ENCODE measurements around the gene PCDH9. TPM values are rescaled to one million over a fixed set of nuclear protein-coding genes. Genes with fewer than 3 reads are reported as not detected.

The PCDH9 gene
- total RNA-seq, 1 experiment from 2014 or later, result 5.8 TPM

DNA sequence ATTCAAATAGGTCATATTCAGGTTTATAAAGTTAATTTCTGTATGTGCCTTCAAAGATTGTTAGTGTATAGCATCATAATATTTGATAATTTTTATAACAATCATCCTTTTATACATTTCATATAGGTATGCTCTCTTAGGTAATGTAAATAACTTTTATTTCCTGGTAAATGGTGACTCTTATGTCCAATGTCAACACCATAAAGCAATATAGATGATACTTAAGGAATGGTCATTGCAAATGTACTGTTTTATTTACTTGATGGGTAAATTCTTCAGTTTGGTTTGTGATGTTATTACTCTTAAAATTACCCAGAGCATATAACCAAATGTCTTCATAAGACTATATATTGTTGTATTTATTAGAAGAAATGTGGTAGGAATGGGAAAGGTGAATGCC is 928.7 kb downstream of the PCDH9 start:
- intact Hi-C loops (cut with micrococcal nuclease; ENCODE audit: unreplicated experiment), result no loop called here
- BruUV-seq (replicated peaks), result no TSS peak
- POLR2A ChIA-PET (ENCODE audit: low non-redundant PET), result no interaction called here
- no peaks in the 10 kb centered on the region for H3K27me3 ChIP-seq (replicated peaks; ENCODE audit: insufficient read depth, low read depth, low read length, poor library complexity)
- no peaks in the 10 kb centered on the region for H3K36me3 ChIP-seq (ENCODE audit: insufficient read depth, low read length, poor library complexity, severe bottlenecking)
- TF ChIP-seq CTCF (conservative IDR thresholded peaks at IDR 0.05; ENCODE audit: low read depth, low read length) (no peak), EZH2 (IDR thresholded peaks at IDR 0.05; ENCODE audit: borderline replicate concordance, low read depth, low read length, poor library complexity, severe bottlenecking) (no peak)
- no peaks in the 10 kb centered on the region for H3K4me1 ChIP-seq (ENCODE audit: insufficient read depth, low read length, poor library complexity, severe bottlenecking)
- H3K4me3 ChIP-seq (ENCODE audit: low read depth, low read length, poor library complexity, severe bottlenecking), result no peak overlapping the region
- no peak overlapping the region for H3K27ac ChIP-seq (ENCODE audit: low read depth, low read length, poor library complexity, severe bottlenecking)
- CTCF ChIA-PET, result no interaction called here
- peaks cover 3% of the 10 kb centered on the region for H3K9me3 ChIP-seq (ENCODE audit: low read depth, low read length, poor library complexity, severe bottlenecking)
- DNase-seq (ENCODE audit: low spot score), result no peak

- no TSS peak for BruUV-seq (replicated peaks)
- intact Hi-C loops (cut with micrococcal nuclease; ENCODE audit: unreplicated experiment), result no loop called here
- H3K27ac ChIP-seq (ENCODE audit: low read depth, low read length, poor library complexity, severe bottlenecking), result no peak overlapping the region
- CTCF ChIA-PET, result no interaction called here
- no peaks in the 10 kb centered on the region for H3K27me3 ChIP-seq (replicated peaks; ENCODE audit: insufficient read depth, low read depth, low read length, poor library complexity)
- H3K4me1 ChIP-seq (ENCODE audit: insufficient read depth, low read length, poor library complexity, severe bottlenecking), result no peaks in the 10 kb centered on the region
- POLR2A ChIA-PET (ENCODE audit: low non-redundant PET), result no interaction called here
- TF ChIP-seq CTCF (conservative IDR thresholded peaks at IDR 0.05; ENCODE audit: low read depth, low read length) (no peak), EZH2 (IDR thresholded peaks at IDR 0.05; ENCODE audit: borderline replicate concordance, low read depth, low read length, poor library complexity, severe bottlenecking) (no peak)
- no peaks in the 10 kb centered on the region for H3K36me3 ChIP-seq (ENCODE audit: insufficient read depth, low read length, poor library complexity, severe bottlenecking)
- no peak for DNase-seq (ENCODE audit: low spot score)
- peaks cover 8% of the 10 kb centered on the region for H3K9me3 ChIP-seq (ENCODE audit: low read depth, low read length, poor library complexity, severe bottlenecking)
- H3K4me3 ChIP-seq (ENCODE audit: low read depth, low read length, poor library complexity, severe bottlenecking), result no peak overlapping the region
Observed at GRCh38 chr13:66301006-66301405, 929.1 kb downstream of the PCDH9 start.

DNA sequence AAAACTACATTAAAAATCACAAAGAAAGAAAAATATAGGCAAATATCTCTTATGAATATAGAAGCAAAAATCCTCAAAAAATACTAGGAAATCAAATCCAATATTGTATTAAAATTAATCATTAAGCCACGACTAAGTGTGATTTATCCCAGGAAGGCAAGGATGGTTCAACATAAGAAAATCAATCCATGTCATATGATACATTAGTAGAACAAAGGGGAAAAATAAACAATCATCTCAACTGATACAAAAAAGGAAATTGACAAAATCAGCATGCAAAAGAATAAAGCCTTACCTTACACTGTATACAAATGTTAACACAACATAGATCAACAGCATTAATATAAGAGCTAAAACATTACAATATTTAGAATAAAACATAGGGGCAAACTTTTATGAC is 933.3 kb downstream of the PCDH9 start:
- DNase-seq (ENCODE audit: low spot score), result no peak
- TF ChIP-seq CTCF (conservative IDR thresholded peaks at IDR 0.05; ENCODE audit: low read depth, low read length) (no peak), EZH2 (IDR thresholded peaks at IDR 0.05; ENCODE audit: borderline replicate concordance, low read depth, low read length, poor library complexity, severe bottlenecking) (no peak)
- Histone ChIP-seq H3K27me3 (replicated peaks; ENCODE audit: insufficient read depth, low read depth, low read length, poor library complexity) (no peaks in the 10 kb centered on the region), H3K9me3 (ENCODE audit: low read depth, low read length, poor library complexity, severe bottlenecking) (peaks cover 8% of the 10 kb centered on the region), H3K27ac (ENCODE audit: low read depth, low read length, poor library complexity, severe bottlenecking) (no peak overlapping the region), H3K4me3 (ENCODE audit: low read depth, low read length, poor library complexity, severe bottlenecking) (no peak overlapping the region), H3K4me1 (ENCODE audit: insufficient read depth, low read length, poor library complexity, severe bottlenecking) (no peaks in the 10 kb centered on the region), H3K36me3 (ENCODE audit: insufficient read depth, low read length, poor library complexity, severe bottlenecking) (no peaks in the 10 kb centered on the region)
- BruUV-seq (replicated peaks), result no TSS peak
- CTCF ChIA-PET, result no interaction called here
- intact Hi-C loops (cut with micrococcal nuclease; ENCODE audit: unreplicated experiment), result no loop called here
- POLR2A ChIA-PET (ENCODE audit: low non-redundant PET), result no interaction called here

All from A673 (cell line).